Dendritic cell treated with granulocyte-macrophage colony-stimulating factor and Interleukin-4, amounts not matched to agents 40 ng/mL and 50 ng/mL, for 4 days (primary cell): ENCODE results near the gene ABHD14A.

Source experiments
- H3K27ac Mint-ChIP-seq: one replicate; pipeline ENCODE4 v1.8.0; 2022; ENCODE audit warnings: mild to moderate bottlenecking, mixed read lengths
- H3K27me3 Mint-ChIP-seq: one replicate; pipeline ENCODE4 v1.8.0; 2022; ENCODE audit warnings: mild to moderate bottlenecking, mixed read lengths
- H3K36me3 Mint-ChIP-seq: one replicate; pipeline ENCODE4 v1.8.0; 2022; ENCODE audit warnings: low read depth, mixed read lengths
- H3K4me1 Mint-ChIP-seq: one replicate; pipeline ENCODE4 v1.8.0; 2022; ENCODE audit warnings: low read depth, mixed read lengths
- H3K4me3 Mint-ChIP-seq: one replicate; pipeline ENCODE4 v1.8.0; 2022; ENCODE audit warnings: mild to moderate bottlenecking, moderate library complexity, mixed read lengths
- H3K9me3 Mint-ChIP-seq: one replicate; pipeline ENCODE4 v1.8.0; 2022; ENCODE audit warnings: mixed read lengths
- intact Hi-C: fragments of 100-400 bp; cut with micrococcal nuclease; formaldehyde crosslinking; loops from one replicate; pipeline ENCODE4 v1.15.0; 2022

ABHD14A gene

DNA sequence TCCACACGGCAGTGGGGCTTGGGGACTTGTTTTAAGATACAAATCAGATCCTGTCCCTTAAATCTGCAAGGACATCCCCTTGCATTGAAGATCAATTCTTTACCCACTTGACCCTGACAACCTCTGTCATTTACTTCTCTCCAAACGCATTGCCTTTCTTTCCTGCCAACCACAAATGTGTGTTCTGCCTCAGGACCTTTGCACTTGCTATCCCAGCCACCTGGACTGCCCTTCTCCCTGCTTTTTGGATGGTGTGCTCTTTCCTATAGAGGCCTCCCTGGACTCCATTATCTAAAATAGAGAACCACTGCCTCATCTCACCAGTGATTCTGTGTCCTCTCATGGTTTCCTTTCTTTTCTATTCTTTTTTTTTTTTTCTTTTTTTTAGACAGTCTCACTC lies 22.3 kb downstream of the ABHD14A start:
- peaks cover 26% of the 10 kb centered on the region for H3K4me1 Mint-ChIP-seq
- H3K27me3 Mint-ChIP-seq = peaks cover 11% of the 10 kb centered on the region
- H3K4me3 Mint-ChIP-seq = no peak overlapping the region
- H3K9me3 Mint-ChIP-seq = no peaks in the 10 kb centered on the region
- no peak overlapping the region for H3K27ac Mint-ChIP-seq
- intact Hi-C loops = no loop called here
- H3K36me3 Mint-ChIP-seq = peaks cover 37% of the 10 kb centered on the region

DNA sequence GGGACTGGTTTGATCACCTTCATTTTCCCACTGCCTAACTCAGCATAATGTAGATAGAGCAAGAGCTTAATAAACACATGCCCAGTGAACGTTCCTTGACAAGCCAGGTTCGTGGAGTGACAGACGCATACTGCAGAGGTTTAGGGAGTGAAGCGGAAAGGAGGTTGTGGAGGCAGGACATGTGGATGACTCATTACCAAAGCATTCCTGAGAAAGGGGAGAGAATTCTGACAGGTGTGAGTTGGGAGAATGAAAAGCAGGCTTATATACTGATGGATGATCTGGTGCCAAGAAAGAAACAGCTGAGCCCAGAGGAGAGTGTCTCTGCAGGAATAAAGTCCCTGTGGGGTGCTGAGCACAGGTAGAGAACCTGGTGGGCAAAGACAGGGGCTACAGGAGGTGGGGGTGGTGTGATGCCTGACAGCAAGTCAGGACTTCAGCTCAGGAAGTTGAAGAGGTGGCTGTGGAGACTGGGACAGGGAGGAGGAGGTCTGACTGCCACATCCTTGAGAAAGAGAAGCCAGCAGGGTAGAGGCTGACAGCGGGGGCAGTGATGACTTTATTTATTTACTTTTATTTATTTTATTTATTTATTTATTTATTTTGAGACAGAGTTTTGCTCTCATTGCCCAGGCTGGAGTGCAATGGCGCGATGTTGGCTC lies 23.2 kb downstream of the ABHD14A start:
- H3K27me3 Mint-ChIP-seq = peaks cover 13% of the 10 kb centered on the region
- intact Hi-C loops = no loop called here
- H3K36me3 Mint-ChIP-seq = peaks cover 28% of the 10 kb centered on the region
- no peak overlapping the region for H3K4me3 Mint-ChIP-seq
- H3K9me3 Mint-ChIP-seq = no peaks in the 10 kb centered on the region
- peaks cover 26% of the 10 kb centered on the region for H3K4me1 Mint-ChIP-seq
- no peak overlapping the region for H3K27ac Mint-ChIP-seq

DNA sequence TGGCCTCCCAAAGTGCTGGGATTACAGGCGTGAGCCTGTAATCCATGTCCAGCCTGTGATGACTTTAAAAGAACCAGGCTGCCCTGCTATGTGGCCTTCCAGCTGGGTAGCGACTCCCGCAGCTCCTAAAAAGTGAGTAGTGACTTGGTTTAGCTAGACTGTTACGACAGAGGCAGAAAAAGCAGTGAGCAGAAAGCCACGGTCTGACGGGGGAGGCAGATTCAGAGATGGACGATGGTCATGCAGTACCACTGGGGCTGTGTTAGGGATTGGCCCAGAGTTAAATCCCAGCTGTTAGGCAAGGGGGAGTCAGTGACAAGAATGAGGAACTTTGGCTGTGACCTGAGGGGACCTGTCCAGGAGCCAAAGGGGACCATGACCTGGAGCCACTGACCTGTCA lies 23.9 kb downstream of the ABHD14A start:
- H3K27me3 Mint-ChIP-seq = peaks cover 15% of the 10 kb centered on the region
- H3K4me3 Mint-ChIP-seq = no peak overlapping the region
- peaks cover 21% of the 10 kb centered on the region for H3K36me3 Mint-ChIP-seq
- intact Hi-C loops = no loop called here
- no peaks in the 10 kb centered on the region for H3K9me3 Mint-ChIP-seq
- peaks cover 21% of the 10 kb centered on the region for H3K4me1 Mint-ChIP-seq
- no peak overlapping the region for H3K27ac Mint-ChIP-seq

DNA sequence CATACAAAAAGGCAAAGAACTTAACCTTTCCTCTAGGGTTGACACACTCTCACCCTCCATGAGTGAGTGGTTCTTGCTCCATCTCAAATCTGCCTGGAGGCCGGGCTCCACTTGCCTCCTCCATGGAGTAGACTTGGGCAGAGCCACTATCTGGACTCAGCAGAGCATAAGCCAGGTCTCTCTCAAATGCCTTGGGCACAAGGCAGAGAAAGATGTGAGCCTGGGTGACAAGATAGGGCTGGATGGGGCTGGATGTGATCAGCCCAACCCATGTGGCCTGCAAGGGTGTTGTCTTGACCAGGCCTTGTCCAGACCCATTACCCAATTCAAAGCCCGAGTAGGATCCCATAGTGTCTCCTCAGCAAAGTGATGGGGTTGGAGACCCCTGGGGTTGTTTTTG lies 25.0 kb downstream of the ABHD14A start:
- intact Hi-C loops = loop anchor here (5.0 kb wide), 1 partner anchor 52 kb away; no protein-coding TSS in a partner anchor
- Mint-ChIP-seq H3K4me1 (peaks cover 10% of the 10 kb centered on the region), H3K27me3 (peaks cover 15% of the 10 kb centered on the region), H3K4me3 (no peak overlapping the region), H3K27ac (no peak overlapping the region), H3K36me3 (peaks cover 11% of the 10 kb centered on the region), H3K9me3 (no peaks in the 10 kb centered on the region)

DNA sequence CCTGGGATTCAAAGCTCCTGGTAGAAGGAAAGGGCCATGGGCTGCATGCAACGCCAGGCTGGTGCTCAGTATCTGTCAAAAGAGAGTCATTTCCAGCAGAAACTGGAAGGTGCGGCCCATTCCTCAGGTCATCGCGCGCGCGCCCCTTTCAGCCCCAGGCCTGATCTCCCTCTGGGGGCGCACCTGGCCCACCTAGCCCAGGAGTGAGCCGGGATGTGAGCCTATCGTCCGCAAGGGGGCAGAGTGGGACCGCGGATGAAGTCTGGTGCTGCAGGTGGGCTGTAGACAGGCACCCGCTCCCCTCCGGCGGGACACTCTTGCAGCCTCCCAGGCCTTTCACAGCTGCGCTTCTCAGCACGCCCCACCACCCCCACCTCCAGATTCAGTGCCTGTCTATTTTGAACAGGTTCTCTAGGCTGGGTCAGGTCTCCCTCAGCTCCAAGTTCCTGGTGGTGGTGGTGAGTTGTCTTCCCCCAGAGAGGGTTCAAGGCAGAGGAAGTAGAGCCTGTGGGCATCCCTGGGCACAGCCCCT lies 26.6 kb downstream of the ABHD14A start:
- H3K9me3 Mint-ChIP-seq = no peaks in the 10 kb centered on the region

DNA sequence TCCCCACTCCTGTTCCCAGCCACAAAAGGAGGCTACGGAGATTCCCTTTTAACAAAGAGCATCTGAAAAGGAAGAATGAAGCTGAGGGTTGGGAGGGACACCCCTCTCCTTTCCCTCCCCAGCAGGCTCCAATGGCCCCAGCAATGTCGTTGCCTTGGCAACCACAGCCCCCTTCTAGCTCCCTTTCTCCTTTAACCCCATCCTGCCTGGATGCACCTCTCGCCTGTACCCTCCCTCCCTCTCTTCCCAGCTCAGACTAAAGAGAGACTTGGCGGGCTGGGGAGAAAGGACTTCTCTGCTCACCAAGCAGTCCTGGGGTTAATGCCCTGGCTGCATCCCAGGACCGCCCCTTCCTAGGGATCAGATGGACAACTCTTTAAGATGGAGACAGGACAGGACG lies 27.9 kb downstream of the ABHD14A start:
- Mint-ChIP-seq H3K4me3 (no peak overlapping the region), H3K4me1 (peaks cover 24% of the 10 kb centered on the region), H3K36me3 (no peaks in the 10 kb centered on the region), H3K27me3 (peaks cover 12% of the 10 kb centered on the region), H3K27ac (no peak overlapping the region), H3K9me3 (no peaks in the 10 kb centered on the region)
- intact Hi-C loops = loop anchor here (2.0 to 5.0 kb wide), 2 partner anchors 50 to 120 kb away; no protein-coding TSS in a partner anchor

More for the DNA sequence above, 26.6 kb downstream of the ABHD14A start:
- H3K4me3 Mint-ChIP-seq = no peak overlapping the region
- intact Hi-C loops = loop anchor here (1.0 to 5.0 kb wide), 2 partner anchors 51 to 143 kb away; no protein-coding TSS in a partner anchor
- H3K27me3 Mint-ChIP-seq = peaks cover 15% of the 10 kb centered on the region
- H3K4me1 Mint-ChIP-seq = peaks cover 23% of the 10 kb centered on the region
- H3K36me3 Mint-ChIP-seq = no peaks in the 10 kb centered on the region
- H3K27ac Mint-ChIP-seq = no peak overlapping the region

DNA sequence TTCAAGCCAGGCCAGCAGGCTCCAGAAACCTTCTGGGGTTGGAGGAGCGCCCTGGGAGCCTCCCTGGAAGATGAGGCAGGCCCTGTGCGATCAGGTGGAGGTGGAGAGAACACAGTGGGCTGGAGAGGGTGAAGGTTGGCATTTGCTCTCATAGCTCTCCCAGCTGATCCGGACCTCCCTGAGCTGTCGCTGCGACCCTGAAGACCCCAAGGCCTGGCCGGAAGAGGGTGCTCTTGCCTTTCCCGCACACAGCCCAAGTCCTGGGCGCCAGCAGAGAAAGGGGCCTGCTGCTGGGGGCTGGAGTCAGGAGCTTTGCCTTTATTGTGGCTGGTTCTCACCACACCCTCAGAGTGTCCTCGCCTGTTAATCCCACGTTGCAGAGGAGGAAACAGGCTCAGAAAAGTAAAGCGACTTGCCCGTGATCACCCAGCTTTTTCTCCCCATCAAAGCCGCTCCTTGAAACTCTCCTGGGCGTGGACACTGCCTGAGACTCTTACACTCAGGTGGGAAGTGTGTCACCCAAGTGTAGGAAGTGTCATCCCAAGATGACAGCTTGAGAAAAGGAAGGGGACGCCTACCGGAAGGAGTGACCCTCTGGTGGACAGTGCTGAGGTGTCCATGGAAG lies 29.4 kb downstream of the ABHD14A start:
- H3K4me3 Mint-ChIP-seq = no peak overlapping the region
- peaks cover 6% of the 10 kb centered on the region for H3K27me3 Mint-ChIP-seq
- no peaks in the 10 kb centered on the region for H3K36me3 Mint-ChIP-seq
- H3K27ac Mint-ChIP-seq = no peak overlapping the region
- H3K4me1 Mint-ChIP-seq = peaks cover 24% of the 10 kb centered on the region
- H3K9me3 Mint-ChIP-seq = no peaks in the 10 kb centered on the region
- intact Hi-C loops = loop anchor here (5.0 kb wide), 1 partner anchor 48 kb away; no protein-coding TSS in a partner anchor

DNA sequence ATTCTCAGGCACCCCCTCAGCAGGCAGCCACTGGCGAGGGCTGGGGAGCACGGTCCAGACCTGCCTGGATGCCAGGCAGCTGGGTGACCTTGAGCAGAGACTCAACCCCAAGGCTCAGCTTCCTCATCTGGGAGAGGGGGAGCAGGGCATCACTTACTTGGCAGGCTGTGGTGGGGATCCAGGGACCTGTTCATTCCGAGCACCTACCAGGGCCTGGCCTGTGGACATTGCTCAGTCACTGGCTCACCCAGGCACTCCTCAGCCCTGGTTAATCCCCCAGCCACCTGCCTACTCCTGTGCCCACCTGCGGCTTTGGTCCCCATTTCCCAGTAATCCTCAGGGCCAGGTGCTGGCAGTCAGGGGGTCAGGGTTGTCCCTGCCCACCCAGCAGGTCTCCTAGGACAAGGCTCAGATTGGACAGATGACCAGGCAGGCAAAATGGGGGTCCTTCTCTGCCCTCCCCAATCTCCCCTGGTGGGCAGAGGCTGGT lies 30.1 kb downstream of the ABHD14A start:
- Mint-ChIP-seq H3K4me3 (no peak overlapping the region), H3K4me1 (peaks cover 24% of the 10 kb centered on the region), H3K9me3 (no peaks in the 10 kb centered on the region), H3K27ac (peak overlapping the region; percentile 0), H3K36me3 (no peaks in the 10 kb centered on the region), H3K27me3 (peaks cover 6% of the 10 kb centered on the region)
- intact Hi-C loops = loop anchor here (5.0 kb wide), 1 partner anchor 47 kb away; no protein-coding TSS in a partner anchor

DNA sequence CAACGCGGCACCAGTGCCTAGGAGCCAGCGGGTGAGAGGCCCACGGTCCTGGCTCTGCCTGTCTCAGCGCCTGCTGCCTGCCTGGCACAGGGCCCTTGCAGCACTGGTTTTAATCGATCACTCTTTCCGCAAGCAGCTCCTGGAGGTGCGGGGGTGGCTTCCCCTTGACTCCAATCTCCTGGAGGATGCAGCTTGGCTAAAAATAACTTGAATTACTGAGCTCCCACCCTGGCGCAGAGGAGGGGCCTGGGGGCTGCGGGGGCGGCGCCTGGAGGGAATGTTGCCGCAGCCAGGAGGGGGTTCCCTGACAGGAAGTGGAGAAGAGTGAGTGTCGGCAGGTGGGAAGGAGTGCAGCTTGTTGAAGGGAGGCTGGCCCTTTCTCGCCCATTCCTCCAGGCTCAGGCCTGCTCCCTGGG lies 30.7 kb downstream of the ABHD14A start:
- H3K36me3 Mint-ChIP-seq = no peaks in the 10 kb centered on the region

DNA sequence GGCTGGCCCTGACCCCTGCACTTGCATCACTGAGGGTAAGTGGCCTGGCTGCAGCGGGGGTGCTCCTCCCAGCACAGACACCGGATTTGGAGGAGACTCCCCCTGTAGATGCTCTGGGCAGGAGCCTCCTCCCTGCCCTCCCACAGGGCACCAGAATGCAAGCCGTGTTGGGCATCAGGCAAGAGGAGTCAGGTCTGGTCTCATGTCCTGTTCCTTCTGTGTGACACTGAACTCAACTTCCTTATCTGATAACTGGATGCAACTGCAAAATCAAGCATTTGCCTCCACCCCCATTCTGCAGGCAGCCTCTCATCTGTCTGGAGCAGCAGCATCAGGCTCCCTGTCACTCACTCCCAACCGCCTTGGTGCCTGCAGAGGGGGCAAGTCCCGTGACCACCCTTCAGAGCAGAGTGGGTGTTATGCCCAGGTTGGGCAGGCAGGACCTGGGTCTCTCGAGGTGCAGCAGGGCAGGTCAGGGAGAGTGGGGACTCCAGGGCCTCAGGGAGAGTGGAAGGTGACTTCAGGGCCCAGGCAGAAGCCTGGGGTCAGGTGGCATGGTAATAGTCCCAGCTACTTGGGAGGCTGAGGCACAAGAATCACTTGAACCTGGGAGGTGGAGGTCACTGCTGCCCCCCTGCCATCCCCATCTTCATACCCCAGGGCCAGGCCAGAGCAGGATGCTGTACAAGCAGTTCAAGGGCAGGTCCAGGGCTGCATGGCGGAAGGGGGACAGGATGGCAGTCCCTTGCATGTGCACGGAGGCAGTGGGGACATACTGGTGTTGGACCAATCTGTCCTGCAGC lies 31.4 kb downstream of the ABHD14A start:
- H3K4me1 Mint-ChIP-seq = peaks cover 24% of the 10 kb centered on the region
- H3K4me3 Mint-ChIP-seq = no peak overlapping the region
- no peaks in the 10 kb centered on the region for H3K9me3 Mint-ChIP-seq
- H3K27me3 Mint-ChIP-seq = peaks cover 6% of the 10 kb centered on the region
- peak overlapping the region; percentile 42 for H3K27ac Mint-ChIP-seq
- intact Hi-C loops = no loop called here
- H3K36me3 Mint-ChIP-seq = no peaks in the 10 kb centered on the region

More for the DNA sequence above, 30.7 kb downstream of the ABHD14A start:
- intact Hi-C loops = no loop called here
- peak overlapping the region; percentile 42 for H3K27ac Mint-ChIP-seq
- H3K9me3 Mint-ChIP-seq = no peaks in the 10 kb centered on the region
- no peak overlapping the region for H3K4me3 Mint-ChIP-seq
- peaks cover 6% of the 10 kb centered on the region for H3K27me3 Mint-ChIP-seq
- peaks cover 24% of the 10 kb centered on the region for H3K4me1 Mint-ChIP-seq

DNA sequence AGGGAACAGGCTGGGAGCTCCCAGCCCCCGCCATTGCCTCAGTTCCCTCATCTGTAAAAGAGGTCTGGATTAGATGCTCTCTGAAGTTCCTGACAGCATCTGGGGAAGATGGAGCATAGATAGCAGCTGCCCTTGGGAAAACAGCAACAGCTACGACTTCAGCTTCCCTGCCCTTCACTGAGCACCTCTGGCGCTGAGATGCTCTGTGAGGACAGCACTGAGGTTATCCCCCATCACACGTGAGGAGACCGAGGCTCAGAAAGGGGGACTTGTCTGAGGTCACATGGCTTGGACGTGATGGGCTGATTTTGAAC lies 31.9 kb downstream of the ABHD14A start:
- Mint-ChIP-seq H3K36me3 (no peaks in the 10 kb centered on the region), H3K4me1 (peaks cover 20% of the 10 kb centered on the region), H3K27me3 (peaks cover 6% of the 10 kb centered on the region), H3K27ac (no peak overlapping the region), H3K9me3 (no peaks in the 10 kb centered on the region), H3K4me3 (no peak overlapping the region)
- intact Hi-C loops = no loop called here

DNA sequence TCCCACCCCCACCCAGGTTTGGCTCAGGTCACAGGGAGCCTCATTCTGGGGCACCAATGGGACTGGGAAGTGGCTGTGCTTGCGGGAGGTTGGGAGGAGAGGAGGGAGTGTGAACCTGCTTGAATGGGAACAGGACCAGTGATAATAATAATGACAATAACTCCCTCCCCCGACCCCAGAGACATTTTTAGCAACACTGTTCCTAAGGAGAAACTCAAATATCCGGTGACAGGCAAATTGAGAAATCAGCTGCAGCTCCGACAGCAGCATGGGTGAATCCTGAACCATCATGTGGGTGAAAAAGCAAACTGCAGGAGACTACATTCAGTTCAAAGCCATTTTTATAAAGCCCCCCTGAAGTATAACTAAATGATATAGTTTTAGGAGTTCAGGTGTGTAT lies 32.4 kb downstream of the ABHD14A start:
- Mint-ChIP-seq H3K36me3 (no peaks in the 10 kb centered on the region), H3K4me1 (peaks cover 17% of the 10 kb centered on the region), H3K27me3 (peaks cover 4% of the 10 kb centered on the region), H3K27ac (no peak overlapping the region), H3K9me3 (no peaks in the 10 kb centered on the region), H3K4me3 (no peak overlapping the region)
- intact Hi-C loops = no loop called here

DNA sequence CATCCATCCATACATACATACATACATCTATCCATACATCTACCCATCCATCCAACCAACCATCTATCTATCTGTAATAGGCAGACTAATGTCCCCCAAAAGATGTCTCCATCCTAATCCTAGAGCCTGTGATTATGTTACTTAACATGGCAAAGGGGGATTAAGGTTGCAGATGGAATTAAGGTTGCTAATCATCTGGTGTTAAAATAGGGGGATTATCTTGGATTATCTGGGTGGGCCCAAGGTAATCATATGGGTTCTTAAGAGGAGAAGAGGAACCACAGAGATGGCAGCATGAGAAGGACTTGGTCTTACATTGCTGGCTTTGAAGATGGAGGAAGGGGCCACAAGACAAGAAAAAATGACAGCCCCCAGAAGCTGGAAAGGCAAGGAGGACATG lies 35.6 kb downstream of the ABHD14A start:
- Mint-ChIP-seq H3K4me1 (peaks cover 12% of the 10 kb centered on the region), H3K9me3 (no peaks in the 10 kb centered on the region), H3K4me3 (no peak overlapping the region), H3K36me3 (no peaks in the 10 kb centered on the region), H3K27ac (no peak overlapping the region), H3K27me3 (no peaks in the 10 kb centered on the region)
- intact Hi-C loops = no loop called here

DNA sequence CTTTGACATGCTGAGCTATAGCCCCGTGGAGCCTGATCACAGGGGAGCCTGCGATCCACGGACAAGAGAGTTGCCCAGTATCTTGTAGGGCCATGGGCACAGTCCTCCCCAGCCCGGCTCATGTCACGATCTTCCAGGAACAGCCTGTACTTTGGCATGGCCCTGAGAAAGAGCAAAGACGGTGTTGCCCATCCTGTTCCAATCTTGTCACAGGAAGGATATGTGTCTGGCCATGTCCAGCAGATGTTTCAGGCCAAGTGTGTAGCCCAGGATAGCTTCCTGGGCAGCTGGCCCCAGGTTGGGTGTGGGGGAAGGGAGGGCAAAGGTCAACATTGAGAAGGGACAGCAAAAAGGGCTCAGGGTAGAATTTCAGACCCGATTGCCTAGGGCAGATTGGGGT lies 37.8 kb downstream of the ABHD14A start:
- no peak overlapping the region for H3K27ac Mint-ChIP-seq
- no peaks in the 10 kb centered on the region for H3K36me3 Mint-ChIP-seq
- H3K9me3 Mint-ChIP-seq = no peaks in the 10 kb centered on the region
- no peak overlapping the region for H3K4me3 Mint-ChIP-seq
- H3K27me3 Mint-ChIP-seq = peaks cover 4% of the 10 kb centered on the region
- H3K4me1 Mint-ChIP-seq = no peaks in the 10 kb centered on the region
- intact Hi-C loops = no loop called here
